Measurements from ENCODE around the gene NRL. TPM values are rescaled to one million over a fixed set of nuclear protein-coding genes. Genes with fewer than 3 reads are reported as not detected.

NRL gene
- total RNA-seq, 1 donor from 2014 or later: 1.8 TPM

DNA sequence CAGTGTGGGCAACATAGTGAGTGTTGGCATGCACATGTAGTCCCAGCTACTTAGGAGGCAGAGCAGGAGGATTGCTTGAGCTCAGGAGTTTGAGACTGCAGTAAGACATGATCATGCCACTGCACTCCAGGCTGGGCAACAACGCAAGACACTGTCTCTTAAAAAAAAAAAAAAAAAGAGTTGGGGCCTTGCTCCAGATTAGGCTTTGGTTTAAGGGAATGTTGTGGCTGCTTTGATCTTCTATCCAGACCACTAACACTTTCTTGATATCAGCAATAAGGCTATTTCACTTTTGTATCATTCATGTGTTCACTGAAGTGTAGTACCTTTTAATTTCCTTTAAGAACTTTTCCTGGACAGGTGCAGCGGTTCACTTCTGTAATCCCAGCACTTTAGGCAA is 12.9 kb upstream of the NRL start:
- Mint-ChIP-seq H3K4me3 (no peak overlapping the region), H3K27ac (no peak overlapping the region), H3K4me1 (ENCODE audit: unreplicated experiment) (no peaks in the 10 kb centered on the region), H3K36me3 (peaks cover 8% of the 10 kb centered on the region), H3K9me3 (no peaks in the 10 kb centered on the region), H3K27me3 (no peaks in the 10 kb centered on the region)
- TF ChIP-seq CTCF (conservative IDR thresholded peaks at IDR 0.05): no peak
- no peak for DNase-seq (ENCODE audit: extremely low spot score, unreplicated experiment)

- Mint-ChIP-seq H3K9me3 (no peaks in the 10 kb centered on the region), H3K27ac (no peak overlapping the region), H3K27me3 (no peaks in the 10 kb centered on the region), H3K4me3 (no peak overlapping the region), H3K36me3 (peaks cover 8% of the 10 kb centered on the region), H3K4me1 (ENCODE audit: unreplicated experiment) (no peaks in the 10 kb centered on the region)
- no peak for TF ChIP-seq CTCF (conservative IDR thresholded peaks at IDR 0.05)
- no peak for DNase-seq (ENCODE audit: extremely low spot score, unreplicated experiment)
These were observed 12.2 kb upstream of the NRL start for GRCh38 chr14:24126939-24127338.

DNA sequence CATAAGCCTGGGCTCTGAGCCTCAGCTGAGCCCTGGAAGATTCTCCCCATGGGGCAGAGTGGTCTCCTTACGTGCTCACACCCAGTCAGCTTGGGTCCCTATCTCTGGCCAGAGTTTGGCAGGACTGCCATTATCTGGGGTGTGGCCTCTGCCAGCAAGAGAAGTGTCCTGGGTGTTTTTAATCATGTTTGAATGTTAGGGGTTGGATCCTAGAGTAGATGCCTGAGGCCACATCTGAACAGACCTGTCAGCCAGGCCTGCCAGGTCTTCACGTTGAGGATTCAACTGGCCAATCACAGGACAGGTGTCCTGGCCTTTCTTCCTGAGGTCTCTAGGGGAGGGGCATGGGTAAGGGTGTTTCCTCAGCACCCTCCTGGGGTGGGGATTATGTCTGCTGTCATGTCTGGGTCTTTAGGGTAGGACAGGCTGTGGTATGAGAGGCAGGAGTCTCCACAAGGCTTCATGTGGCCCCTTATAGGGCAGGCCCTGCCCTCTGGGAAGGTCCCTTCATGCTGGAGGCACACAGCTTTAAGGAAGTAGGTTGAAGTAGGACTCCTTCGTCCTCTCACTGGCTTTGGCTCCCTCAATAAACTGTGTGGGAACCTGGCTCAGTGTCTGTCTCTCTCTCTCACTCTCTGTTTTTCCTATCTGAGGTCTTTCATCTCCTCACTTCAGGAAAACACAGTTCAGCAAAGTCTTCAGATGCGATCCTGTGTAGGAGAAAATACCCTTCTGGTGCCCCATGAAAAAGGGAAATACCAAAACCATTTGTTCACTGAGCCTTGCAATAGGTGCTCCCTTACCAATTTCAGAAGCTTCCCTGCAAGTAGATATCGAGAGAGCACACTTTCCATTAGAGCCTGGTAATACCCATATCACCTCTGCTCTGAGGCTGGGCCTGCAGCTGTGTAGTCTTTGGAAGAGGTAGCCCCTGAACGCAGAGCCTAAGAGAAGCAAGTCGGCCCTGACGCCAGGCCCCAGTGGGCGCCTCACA is 9.0 kb upstream of the NRL start:
- no peak for DNase-seq (ENCODE audit: extremely low spot score, unreplicated experiment)
- no peaks in the 10 kb centered on the region for H3K27me3 Mint-ChIP-seq
- peaks cover 15% of the 10 kb centered on the region for H3K36me3 Mint-ChIP-seq
- H3K27ac Mint-ChIP-seq: peak overlapping the region; percentile 75
- H3K4me1 Mint-ChIP-seq (ENCODE audit: unreplicated experiment): no peaks in the 10 kb centered on the region
- H3K9me3 Mint-ChIP-seq: no peaks in the 10 kb centered on the region
- peak overlapping the region; percentile 31 for H3K4me3 Mint-ChIP-seq
- no peak for TF ChIP-seq CTCF (conservative IDR thresholded peaks at IDR 0.05)

GRCh38 chr14:24122898-24123297 is 8.1 kb upstream of the NRL start:
- Mint-ChIP-seq H3K27ac (no peak overlapping the region), H3K9me3 (no peaks in the 10 kb centered on the region), H3K27me3 (no peaks in the 10 kb centered on the region), H3K4me1 (ENCODE audit: unreplicated experiment) (no peaks in the 10 kb centered on the region), H3K36me3 (peaks cover 20% of the 10 kb centered on the region), H3K4me3 (no peak overlapping the region)
- no peak for TF ChIP-seq CTCF (conservative IDR thresholded peaks at IDR 0.05)
- no peak for DNase-seq (ENCODE audit: extremely low spot score, unreplicated experiment)

DNA sequence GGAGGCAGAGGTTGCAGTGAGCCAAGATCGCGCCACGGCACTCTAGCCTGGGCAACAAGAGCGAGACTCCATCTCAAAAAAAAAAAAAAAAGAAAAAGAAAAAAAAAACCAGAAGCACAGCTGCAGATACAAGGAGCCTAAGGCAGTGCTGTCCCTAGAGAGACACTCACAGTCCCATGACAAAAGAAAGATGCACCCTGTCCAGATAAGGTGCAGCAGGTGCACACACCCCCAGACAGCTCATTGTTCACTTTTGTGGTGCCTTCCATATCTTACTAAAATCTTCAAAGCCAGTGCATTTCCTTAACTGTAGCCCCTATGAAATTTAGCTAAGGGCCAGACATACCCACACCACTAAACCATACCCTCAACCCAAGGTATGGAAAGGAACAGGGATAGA is 7.7 kb upstream of the NRL start:
- Mint-ChIP-seq H3K4me3 (no peak overlapping the region), H3K27me3 (no peaks in the 10 kb centered on the region), H3K4me1 (ENCODE audit: unreplicated experiment) (no peaks in the 10 kb centered on the region), H3K27ac (no peak overlapping the region), H3K36me3 (peaks cover 20% of the 10 kb centered on the region), H3K9me3 (no peaks in the 10 kb centered on the region)
- TF ChIP-seq CTCF (conservative IDR thresholded peaks at IDR 0.05): no peak
- no peak for DNase-seq (ENCODE audit: extremely low spot score, unreplicated experiment)
